Epithelial cell of esophagus (primary cell): Measurements from ENCODE around the gene FAM200A.

Source experiments
- DNase-seq: peaks from one replicate; pipeline ENCODE4 v3.0.0; 2010; ENCODE audit warnings: low read depth
- H3K4me3 ChIP-seq: 2 replicates; pipeline ENCODE4 v1.5.1; 2011; ENCODE audit warnings: mild to moderate bottlenecking, low read length, control low read depth
- TF ChIP-seq, protein P1 (sequence below): IDR thresholded peaks from 2 replicates; pipeline ENCODE4 v1.5.1; 2011; ENCODE audit warnings: low read depth, mild to moderate bottlenecking, low read length, control low read depth, inconsistent platforms; ENCODE audit not compliant: insufficient read depth; ENCODE audit errors: missing control alignments

FAM200A gene

DNA sequence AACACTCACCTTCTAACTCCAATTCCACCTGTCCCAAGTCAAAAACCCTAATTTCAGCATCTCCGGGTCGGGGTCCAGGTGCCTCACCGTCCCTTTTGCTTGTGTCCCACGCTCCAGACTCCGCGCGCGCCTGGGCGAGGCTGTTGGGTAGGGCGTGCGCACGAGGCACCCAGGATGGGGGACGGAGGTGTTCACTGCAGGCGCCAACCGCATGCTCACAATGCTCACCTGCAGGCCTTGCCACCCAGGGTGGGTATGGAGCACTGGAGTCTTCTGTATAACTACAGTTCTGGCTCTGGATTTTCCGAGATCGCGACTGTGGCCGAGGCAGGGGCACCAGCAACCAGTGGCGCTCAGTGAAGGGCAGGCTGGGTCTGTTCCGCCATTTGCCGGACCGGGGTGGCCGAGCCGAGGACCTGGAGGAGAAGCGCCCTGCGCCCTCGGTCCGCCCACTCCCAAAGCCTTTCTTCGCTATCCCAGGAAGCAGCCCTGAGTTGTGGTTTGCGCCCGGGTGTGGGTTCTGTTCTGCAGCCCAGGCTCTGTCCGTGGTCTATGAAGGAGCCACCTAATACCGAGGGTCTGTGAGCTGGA lies 8.7 kb downstream of the FAM200A start:
- no peak overlapping the region for H3K4me3 ChIP-seq
- TF ChIP-seq, protein P1, sequence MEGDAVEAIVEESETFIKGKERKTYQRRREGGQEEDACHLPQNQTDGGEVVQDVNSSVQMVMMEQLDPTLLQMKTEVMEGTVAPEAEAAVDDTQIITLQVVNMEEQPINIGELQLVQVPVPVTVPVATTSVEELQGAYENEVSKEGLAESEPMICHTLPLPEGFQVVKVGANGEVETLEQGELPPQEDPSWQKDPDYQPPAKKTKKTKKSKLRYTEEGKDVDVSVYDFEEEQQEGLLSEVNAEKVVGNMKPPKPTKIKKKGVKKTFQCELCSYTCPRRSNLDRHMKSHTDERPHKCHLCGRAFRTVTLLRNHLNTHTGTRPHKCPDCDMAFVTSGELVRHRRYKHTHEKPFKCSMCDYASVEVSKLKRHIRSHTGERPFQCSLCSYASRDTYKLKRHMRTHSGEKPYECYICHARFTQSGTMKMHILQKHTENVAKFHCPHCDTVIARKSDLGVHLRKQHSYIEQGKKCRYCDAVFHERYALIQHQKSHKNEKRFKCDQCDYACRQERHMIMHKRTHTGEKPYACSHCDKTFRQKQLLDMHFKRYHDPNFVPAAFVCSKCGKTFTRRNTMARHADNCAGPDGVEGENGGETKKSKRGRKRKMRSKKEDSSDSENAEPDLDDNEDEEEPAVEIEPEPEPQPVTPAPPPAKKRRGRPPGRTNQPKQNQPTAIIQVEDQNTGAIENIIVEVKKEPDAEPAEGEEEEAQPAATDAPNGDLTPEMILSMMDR: no peak
- no peak for DNase-seq

DNA sequence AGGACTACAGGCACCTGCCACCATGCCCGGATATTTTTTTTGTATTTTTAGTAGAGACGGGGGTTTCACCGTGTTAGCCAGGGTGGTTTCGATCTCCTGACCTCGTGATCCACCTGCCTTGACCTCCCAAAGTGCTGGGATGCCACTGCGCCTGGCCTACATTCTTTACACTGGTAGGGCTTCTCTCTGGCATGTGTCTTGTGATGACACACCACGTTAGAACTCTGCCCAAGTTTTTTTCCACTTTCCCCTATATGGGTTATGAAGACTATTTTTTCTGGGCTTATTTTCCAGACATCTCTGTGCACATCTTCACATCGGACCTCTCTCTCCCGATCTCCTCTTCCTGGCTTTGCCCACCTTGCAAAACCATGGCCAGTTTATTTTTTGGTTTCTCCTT lies 10.7 kb downstream of the FAM200A start:
- TF ChIP-seq, protein P1: no peak
- no peak for DNase-seq

DNA sequence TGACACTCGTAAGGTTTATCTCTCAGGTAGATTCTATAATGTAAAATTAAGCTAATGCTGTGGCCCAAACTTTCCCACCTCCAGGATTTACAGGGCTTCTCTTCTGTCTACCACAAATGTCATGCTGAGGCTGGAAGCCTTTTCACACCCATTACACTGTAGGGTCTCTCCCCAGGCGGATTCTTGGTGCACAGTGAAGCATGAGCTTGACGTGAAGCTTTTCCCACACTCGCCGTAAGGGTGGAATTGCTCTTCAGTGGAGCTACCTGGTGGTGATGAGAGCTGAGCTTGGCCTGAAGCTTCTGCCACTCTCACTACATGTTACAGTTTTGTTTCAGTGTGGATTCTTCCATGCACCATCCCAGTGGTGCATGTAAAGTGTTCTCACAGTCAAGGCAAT lies 11.4 kb downstream of the FAM200A start:
- no peak overlapping the region for H3K4me3 ChIP-seq
- TF ChIP-seq, protein P1: no peak
- no peak for DNase-seq

More for the DNA sequence above, 10.7 kb downstream of the FAM200A start:
- no peak overlapping the region for H3K4me3 ChIP-seq

DNA sequence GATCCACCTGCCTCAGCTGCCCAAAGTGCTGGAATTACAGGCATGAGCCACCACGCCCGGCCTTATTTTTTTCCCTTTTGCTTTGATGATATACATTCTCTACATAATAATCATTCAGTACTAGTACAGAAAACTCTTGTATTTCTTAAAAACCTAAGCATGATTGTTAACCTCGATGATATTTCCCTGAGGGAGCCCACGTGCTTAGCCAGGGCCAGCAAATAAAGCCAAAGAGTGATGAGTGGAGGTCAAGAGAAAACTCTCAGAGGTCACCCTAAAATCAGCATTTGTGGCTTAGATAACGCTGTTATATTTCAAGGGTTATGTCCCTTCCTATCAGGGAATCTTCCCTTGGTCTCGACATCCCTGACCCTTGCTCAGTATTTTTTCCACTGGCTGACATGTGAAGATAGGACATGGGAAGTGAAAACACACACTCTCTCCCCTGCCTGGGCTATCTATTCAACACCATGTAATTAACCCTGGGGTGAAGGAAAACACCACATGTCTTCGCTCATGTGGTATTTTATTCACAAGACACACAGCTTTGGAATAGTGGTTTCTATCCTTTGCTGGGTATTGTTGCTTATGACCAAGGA lies 12.6 kb downstream of the FAM200A start:
- no peak overlapping the region for H3K4me3 ChIP-seq
- TF ChIP-seq, protein P1: no peak
- DNase-seq: no peak

DNA sequence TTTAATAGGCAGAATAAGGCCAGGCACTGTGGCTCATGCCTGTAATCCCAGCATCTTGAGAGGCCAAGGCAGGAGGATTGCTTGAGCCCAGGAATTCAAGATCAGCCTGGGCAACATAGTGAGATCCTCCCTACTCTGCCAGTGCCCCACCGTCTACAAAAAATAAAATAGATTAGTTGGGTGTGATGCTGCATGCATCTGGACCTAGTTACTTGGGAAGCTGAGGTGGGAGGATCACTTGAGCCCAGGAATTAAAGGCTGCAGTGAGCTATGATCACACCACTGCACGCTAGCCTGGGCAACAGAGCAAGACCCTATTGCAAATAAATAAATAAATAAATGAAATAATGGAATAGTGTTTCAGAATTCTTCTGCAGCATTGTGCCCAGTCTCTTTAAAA lies 16.2 kb downstream of the FAM200A start:
- no peak for DNase-seq
- H3K4me3 ChIP-seq: no peak overlapping the region
- TF ChIP-seq, protein P1: no peak

DNA sequence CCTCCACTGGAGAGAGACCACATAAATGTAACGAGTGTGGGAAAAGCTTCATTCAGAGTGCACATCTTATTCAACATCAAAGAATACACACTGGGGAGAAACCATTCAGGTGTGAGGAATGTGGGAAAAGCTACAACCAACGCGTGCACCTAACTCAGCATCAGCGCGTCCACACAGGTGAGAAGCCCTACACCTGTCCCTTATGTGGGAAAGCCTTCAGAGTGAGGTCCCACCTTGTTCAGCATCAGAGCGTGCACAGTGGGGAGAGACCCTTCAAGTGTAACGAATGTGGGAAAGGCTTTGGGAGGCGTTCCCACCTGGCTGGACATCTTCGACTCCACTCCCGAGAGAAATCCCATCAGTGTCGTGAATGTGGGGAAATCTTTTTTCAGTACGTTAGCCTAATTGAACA lies 20.6 kb downstream of the FAM200A start:
- H3K4me3 ChIP-seq: no peak overlapping the region
- DNase-seq: no peak
- TF ChIP-seq, protein P1: no peak
